Gastrocnemius medialis (tissue), 4 donors: ENCODE data around the gene SH2D4B. TPM values are rescaled to one million over a fixed set of nuclear protein-coding genes. Genes with fewer than 3 reads are reported as not detected.

ENCODE experiments used
- ATAC-seq, 2 donors: fragments of 150-250 bp; one replicate each; pipeline ENCODE4 v1.9.1; 2016
- DNase-seq, 2 donors: peaks; one replicate each; pipeline ENCODE4 v3.0.0-alpha.2; 2019
- H3K27ac ChIP-seq, 4 donors: fragments of 200-600 bp; sonication (generic); 1 replicate in 1 of 4; 2 replicates in 3 of 4; pipeline ENCODE4 v1.5.1; 2016 to 2018; ENCODE audit warnings: mild to moderate bottlenecking in 2 of 4, moderate library complexity in 1 of 4
- H3K27me3 ChIP-seq, 3 donors: fragments of 200-600 bp; sonication (generic) in 2 of 3; 1 replicate in 1 of 3; 2 replicates in 2 of 3; pipeline versions ENCODE4 v1.5.1 to v1.6.0; 2016 to 2019; ENCODE audit warnings: mild to moderate bottlenecking in 1 of 3, moderate library complexity in 1 of 3
- H3K36me3 ChIP-seq, 2 donors: fragments of 200-600 bp; sonication (generic) in 1 of 2; one replicate each; pipeline ENCODE4 v1.5.1; 2017 to 2018
- H3K4me1 ChIP-seq, 2 donors: fragments of 200-600 bp; sonication (generic) in 1 of 2; one replicate each; pipeline ENCODE4 v1.5.1; 2016 to 2017; ENCODE audit warnings: mild to moderate bottlenecking in 2 of 2
- H3K4me3 ChIP-seq, 4 donors: fragments of 200-600 bp; sonication (generic) in 3 of 4; 1 replicate in 1 of 4; 2 replicates in 3 of 4; pipeline ENCODE4 v1.5.1; 2016 to 2019; ENCODE audit warnings: mild to moderate bottlenecking in 2 of 4
- H3K9me3 ChIP-seq, 3 donors: fragments of 200-600 bp; sonication (generic) in 2 of 3; 1 replicate in 1 of 3; 2 replicates in 2 of 3; pipeline ENCODE4 v1.5.1; 2016 to 2019
- POLR2A ChIP-seq, 2 donors: fragments of 450-650 bp; IDR thresholded peaks; one replicate each; pipeline ENCODE4 v1.6.1; 2017; ENCODE audit warnings: antibody characterized with exemption in 2 of 2, mild to moderate bottlenecking in 2 of 2, moderate library complexity in 2 of 2
- in situ Hi-C, 4 donors: fragments of 200-750 bp; cut with MboI; loops; one replicate each; pipeline versions ENCODE4 v1.15.0 to v1.8.0; 2017; ENCODE audit warnings: low sequenced_read_pairs in 4 of 4
- intact Hi-C: fragments of 100-400 bp; cut with DNase I; formaldehyde crosslinking; loops from one replicate; pipeline ENCODE4 v1.15.1; 2023; ENCODE audit warnings: low total_unique reads
- total RNA-seq, 4 donors: library from RNA; depleted of rRNA; stranded (reverse); fragments of >200 nt; gene quantifications; one replicate each; pipeline versions ENCODE4 v1.1.0 to v1.2.3, GENCODE V29; 2016
- TF ChIP-seq, protein P1 (sequence below), 5 experiments: fragments of 450-650 bp in 3 of 5; fragments of 200-600 bp in 2 of 5; sonication (generic) in 2 of 5; IDR thresholded peaks in 4 of 5; conservative IDR thresholded peaks in 1 of 5; 1 replicate in 4 of 5; 2 replicates in 1 of 5; pipeline ENCODE4 v1.5.1; 2016 to 2019; ENCODE audit warnings: antibody characterized with exemption in 5 of 5, mild to moderate bottlenecking in 3 of 5, moderate library complexity in 3 of 5

The SH2D4B gene
- total RNA-seq, 4 donors from 2014 or later = not detected

DNA sequence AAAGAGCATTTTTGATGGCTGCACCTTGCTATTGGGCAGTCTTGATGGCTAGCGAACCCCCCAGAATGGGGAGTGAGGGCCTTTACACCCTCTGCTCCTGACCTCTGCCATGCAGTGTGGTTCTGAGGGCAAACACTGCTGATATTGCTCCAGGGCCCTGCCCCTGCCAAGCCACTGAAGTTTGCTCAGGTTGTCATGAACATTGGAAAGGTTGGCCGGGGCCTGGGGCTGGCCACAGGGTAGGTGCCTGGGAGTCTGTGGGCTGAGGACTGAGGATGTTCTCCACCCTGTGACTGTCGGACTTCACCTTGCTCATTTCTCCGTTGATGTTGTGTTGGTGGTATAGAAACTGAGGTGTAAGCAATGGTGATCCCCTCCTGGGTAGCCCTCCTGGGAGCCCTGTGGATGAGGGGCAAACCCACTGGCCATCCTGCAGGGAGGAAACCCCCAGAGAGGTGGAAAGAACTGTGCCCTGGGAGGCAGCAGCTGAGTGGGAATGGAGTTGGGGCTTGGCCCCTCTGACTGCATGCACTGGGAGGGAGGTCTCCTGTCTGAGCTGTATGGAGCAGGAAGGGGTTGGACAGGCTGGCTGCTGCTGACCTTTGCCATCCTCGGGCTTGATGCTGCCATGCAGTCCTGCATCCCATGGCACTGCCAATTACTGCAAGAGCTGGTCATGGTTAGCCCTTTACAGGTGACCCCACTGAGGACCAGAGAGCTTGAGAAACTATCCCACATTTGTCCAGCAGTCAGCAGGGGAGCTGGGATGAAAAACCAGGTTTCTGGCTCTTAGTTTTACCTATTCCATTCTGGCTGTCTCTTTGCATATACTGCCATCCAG lies 77.1 kb downstream of the SH2D4B start:
- TF ChIP-seq, protein P1, sequence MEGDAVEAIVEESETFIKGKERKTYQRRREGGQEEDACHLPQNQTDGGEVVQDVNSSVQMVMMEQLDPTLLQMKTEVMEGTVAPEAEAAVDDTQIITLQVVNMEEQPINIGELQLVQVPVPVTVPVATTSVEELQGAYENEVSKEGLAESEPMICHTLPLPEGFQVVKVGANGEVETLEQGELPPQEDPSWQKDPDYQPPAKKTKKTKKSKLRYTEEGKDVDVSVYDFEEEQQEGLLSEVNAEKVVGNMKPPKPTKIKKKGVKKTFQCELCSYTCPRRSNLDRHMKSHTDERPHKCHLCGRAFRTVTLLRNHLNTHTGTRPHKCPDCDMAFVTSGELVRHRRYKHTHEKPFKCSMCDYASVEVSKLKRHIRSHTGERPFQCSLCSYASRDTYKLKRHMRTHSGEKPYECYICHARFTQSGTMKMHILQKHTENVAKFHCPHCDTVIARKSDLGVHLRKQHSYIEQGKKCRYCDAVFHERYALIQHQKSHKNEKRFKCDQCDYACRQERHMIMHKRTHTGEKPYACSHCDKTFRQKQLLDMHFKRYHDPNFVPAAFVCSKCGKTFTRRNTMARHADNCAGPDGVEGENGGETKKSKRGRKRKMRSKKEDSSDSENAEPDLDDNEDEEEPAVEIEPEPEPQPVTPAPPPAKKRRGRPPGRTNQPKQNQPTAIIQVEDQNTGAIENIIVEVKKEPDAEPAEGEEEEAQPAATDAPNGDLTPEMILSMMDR (IDR thresholded peaks at IDR 0.05 in 4 of 5, conservative IDR thresholded peaks at IDR 0.05 in 1 of 5) = no peak
- TF ChIP-seq POLR2A (IDR thresholded peaks at IDR 0.05) = no peak
- H3K4me3 ChIP-seq = no peak overlapping the region

DNA sequence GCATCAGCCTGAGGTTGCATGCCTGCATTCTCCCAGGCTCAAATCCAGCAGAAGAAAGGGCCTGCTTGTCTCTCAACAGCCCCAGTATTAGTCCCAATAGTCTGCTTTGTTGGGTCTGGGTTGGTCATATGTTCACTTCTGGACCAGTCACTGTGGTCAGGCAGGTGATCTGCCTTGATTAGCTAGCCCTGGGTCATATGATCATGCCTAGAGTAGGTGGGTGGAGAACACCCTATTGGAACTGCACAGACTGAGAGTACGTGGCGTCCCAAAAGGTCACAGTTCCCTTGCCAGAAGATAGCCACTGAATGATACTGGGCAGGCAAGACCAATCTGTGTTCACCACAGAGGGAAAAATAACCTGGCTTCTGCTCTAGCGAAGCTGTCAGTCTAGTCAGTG lies 80.1 kb downstream of the SH2D4B start:
- ATAC-seq = no peak
- in situ Hi-C loops (no loop called here), intact Hi-C loops (no loop called here)

More for the DNA sequence above, 77.1 kb downstream of the SH2D4B start:
- Histone ChIP-seq H3K27ac (no peak overlapping the region), H3K27me3 (no peaks in the 10 kb centered on the region), H3K36me3 (no peaks in the 10 kb centered on the region), H3K9me3 (no peaks in the 10 kb centered on the region), H3K4me1 (no peaks in the 10 kb centered on the region)
- in situ Hi-C loops (no loop called here), intact Hi-C loops (no loop called here)
- no peak for DNase-seq
- no peak for ATAC-seq

DNA sequence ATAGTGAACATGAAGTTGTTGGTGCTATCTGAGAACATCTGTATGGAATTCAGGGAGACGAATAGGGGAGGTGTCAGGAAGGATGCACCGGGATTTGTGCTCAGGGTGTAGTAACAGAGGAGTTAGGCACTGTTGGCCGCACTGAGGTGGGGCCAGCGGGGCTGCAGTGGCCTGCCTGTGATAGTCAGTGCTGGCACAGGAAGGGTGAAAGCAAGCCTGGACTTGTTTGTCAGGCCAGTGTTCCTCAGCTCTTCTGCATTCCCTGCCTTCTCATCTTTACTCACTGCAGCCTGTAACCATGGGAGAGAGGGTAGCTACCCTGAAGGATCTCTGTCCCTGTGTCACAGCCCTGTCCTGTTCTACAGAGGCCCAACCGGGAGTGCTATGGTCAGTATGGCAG lies 81.3 kb downstream of the SH2D4B start:
- ATAC-seq (no peak), DNase-seq (no peak)
- no peaks in the 10 kb centered on the region for H3K4me1 ChIP-seq
- no peak overlapping the region for H3K27ac ChIP-seq
- H3K27me3 ChIP-seq = no peaks in the 10 kb centered on the region
- H3K4me3 ChIP-seq = no peak overlapping the region
- in situ Hi-C loops = no loop called here
- H3K9me3 ChIP-seq = no peaks in the 10 kb centered on the region
- no peaks in the 10 kb centered on the region for H3K36me3 ChIP-seq
- TF ChIP-seq POLR2A (IDR thresholded peaks at IDR 0.05) = no peak
- TF ChIP-seq, protein P1 (IDR thresholded peaks at IDR 0.05 in 4 of 5, conservative IDR thresholded peaks at IDR 0.05 in 1 of 5) = no peak
- intact Hi-C loops = no loop called here

More for the DNA sequence above, 80.1 kb downstream of the SH2D4B start:
- Histone ChIP-seq H3K27me3 (no peaks in the 10 kb centered on the region), H3K4me3 (no peak overlapping the region), H3K36me3 (no peaks in the 10 kb centered on the region), H3K9me3 (no peaks in the 10 kb centered on the region), H3K27ac (no peak overlapping the region), H3K4me1 (no peaks in the 10 kb centered on the region)
- TF ChIP-seq POLR2A (IDR thresholded peaks at IDR 0.05) = no peak
- TF ChIP-seq, protein P1 (IDR thresholded peaks at IDR 0.05 in 4 of 5, conservative IDR thresholded peaks at IDR 0.05 in 1 of 5) = no peak
- DNase-seq = no peak

DNA sequence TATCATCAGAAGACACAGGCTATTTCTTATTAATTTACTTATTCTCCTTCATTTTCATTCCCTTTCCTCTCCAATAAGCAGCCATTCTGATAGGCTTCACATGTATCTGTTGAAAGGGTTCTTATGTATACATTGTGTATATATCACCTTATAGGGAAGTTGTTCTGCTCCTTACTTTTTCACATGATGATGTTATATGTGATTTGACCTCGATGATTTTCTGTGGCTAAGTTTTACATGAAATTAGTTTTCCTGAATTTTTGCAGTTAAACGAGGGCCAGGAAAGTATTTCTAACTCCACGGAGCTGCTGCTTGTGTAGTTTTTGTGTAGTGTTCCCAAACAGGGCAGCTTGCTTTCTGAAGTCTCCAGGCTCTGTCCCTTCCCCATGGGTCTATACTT lies 84.5 kb downstream of the SH2D4B start:
- in situ Hi-C loops (no loop called here), intact Hi-C loops (no loop called here)
- H3K4me1 ChIP-seq = no peaks in the 10 kb centered on the region
- no peaks in the 10 kb centered on the region for H3K27me3 ChIP-seq
- H3K9me3 ChIP-seq = no peaks in the 10 kb centered on the region
- no peaks in the 10 kb centered on the region for H3K36me3 ChIP-seq
- ATAC-seq = no peak
- H3K4me3 ChIP-seq = no peak overlapping the region
- no peak overlapping the region for H3K27ac ChIP-seq
- no peak for DNase-seq
- no peak for TF ChIP-seq POLR2A (IDR thresholded peaks at IDR 0.05)
- TF ChIP-seq, protein P1 (IDR thresholded peaks at IDR 0.05 in 4 of 5, conservative IDR thresholded peaks at IDR 0.05 in 1 of 5) = no peak
